ENCODE measurements around the gene FBXL16. TPM values are rescaled to one million over a fixed set of nuclear protein-coding genes. Genes with fewer than 3 reads are reported as not detected.

FBXL16 gene
- total and polyA plus RNA-seq, 12 donors, result 0.04 to 0.64 (median 0.10) TPM; not detected in 4

DNA sequence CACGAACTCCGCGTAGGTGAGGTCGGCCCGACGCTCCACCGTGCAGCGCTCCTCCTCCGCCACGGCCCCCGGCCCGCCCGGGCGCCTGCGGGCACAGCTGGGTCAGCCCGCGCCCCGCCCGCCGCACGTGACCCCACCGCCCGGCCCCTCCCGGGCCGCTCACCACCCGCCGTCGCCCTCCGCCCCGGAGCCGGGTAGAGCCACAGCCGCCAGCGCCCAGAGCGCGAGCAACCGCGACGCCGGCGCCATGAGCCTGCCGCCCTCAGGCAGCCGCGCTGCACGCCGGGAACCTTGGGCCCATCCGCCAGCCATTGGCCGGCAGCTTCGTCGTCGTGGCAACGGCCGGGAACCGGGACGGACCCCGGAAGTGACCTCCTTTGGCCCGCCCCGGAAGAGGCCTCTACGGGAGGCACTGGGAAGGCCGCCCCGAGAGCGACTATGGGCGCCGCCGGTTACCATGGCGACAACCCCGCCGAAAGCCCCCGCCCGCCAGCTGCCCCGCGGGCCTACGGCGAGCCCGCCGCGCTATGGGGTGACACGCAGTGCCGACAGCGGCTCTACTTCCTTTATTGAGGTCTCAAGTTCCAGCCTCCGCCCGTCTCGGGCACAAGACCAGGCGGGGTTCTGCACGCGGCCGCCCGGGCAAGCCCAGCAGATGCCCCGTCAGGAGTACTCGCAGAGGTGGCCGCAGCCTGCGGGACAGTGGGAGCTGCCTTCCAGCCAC, 21.4 kb downstream of the FBXL16 start, which contains the start of gene JMJD8:
Gene JMJD8 (minus strand): TSS at position 264 of the 724 bp plus-strand sequence. CDS start 15 bp downstream, at position 249.
- Histone ChIP-seq H3K4me3 (peak within 1 kb of the TSS; percentile 40 to 94 (median 76)), H3K36me3 (peaks cover 0 to 48% (median 19%) of the 10 kb centered on the region in 9 donors), H3K27ac (peak within 1 kb of the TSS in 9 of 10 donors; percentile 64 to 88 (median 82)), H3K4me1 (peaks cover 32 to 67% (median 55%) of the 10 kb centered on the region in 9 donors), H3K9me3 (no peaks in the 10 kb centered on the region), H3K27me3 (no peaks in the 10 kb centered on the region)
- peak; percentile 64 to 83 (median 76) for ATAC-seq
- intact Hi-C loops (cut with DNase I), result no loop called here
- DNase-seq, result peak; percentile 97 to 99
- TF ChIP-seq CTCF (IDR thresholded peaks at IDR 0.05), result no peak
- 3 to 4% methylated on average over 87 to 88 of the region's 91 CpGs for WGBS, 2 donors

DNA sequence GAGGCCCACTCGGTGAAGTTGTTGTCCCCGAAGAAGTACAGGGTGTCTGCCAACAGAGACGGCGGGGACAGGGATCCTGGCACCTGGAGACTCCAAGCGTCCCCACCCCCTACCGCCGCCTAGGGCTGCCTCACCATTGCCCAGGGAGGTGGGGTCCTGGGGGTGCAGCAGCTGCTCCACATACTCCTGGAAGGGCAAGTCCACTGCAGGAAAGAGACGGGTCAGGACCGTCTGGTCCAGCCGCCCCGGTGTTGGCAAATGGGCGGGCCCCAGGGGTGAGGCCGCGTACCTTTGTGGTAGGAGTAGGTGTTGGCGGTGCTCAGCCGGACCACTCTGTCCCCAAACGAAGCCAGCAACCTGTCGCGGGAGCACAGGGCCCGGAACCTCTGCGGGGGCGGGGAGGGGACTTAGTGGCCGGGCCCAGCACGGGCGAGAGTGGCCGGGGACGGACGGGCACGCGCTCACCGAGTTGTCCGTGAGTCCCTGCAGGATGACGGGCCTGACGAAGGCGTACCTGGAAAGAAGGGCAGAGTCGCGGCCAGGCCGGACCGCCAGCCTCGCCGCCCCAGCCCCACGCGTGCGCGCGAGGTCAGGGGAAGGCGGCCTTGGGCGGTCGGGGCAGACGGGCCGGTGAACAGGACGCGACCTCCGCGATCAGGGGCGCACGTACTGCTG, 22.1 kb downstream of the FBXL16 start:
- H3K27me3 ChIP-seq, result no peaks in the 10 kb centered on the region
- 13 to 14% methylated on average over 54 to 57 of the region's 57 CpGs for WGBS, 2 donors
- TF ChIP-seq CTCF (IDR thresholded peaks at IDR 0.05), result no peak
- intact Hi-C loops (cut with DNase I), result no loop called here
- DNase-seq (no peak), ATAC-seq (no peak)
- H3K4me3 ChIP-seq, result peak overlapping the region; percentile 40 to 94 (median 76)
- peaks cover 0 to 48% (median 19%) of the 10 kb centered on the region in 9 donors for H3K36me3 ChIP-seq
- peaks cover 33 to 64% (median 51%) of the 10 kb centered on the region in 9 donors for H3K4me1 ChIP-seq
- H3K9me3 ChIP-seq, result no peaks in the 10 kb centered on the region
- H3K27ac ChIP-seq, result peak overlapping the region in 9 of 10 donors; percentile 64 to 88 (median 82)

- ATAC-seq (no peak), DNase-seq (no peak)
- Histone ChIP-seq H3K27ac (peak overlapping the region in 1 of 10 donors; percentile 82), H3K9me3 (no peaks in the 10 kb centered on the region), H3K4me3 (peak overlapping the region in 5 of 10 donors; percentile 76 to 94 (median 81)), H3K27me3 (no peaks in the 10 kb centered on the region), H3K4me1 (peaks cover 33 to 63% (median 50%) of the 10 kb centered on the region in 9 donors), H3K36me3 (peaks cover 0 to 45% (median 19%) of the 10 kb centered on the region in 9 donors)
- no peak for TF ChIP-seq CTCF (IDR thresholded peaks at IDR 0.05)
- WGBS, 2 donors, result 85 to 86% methylated on average over 36 of the region's 36 CpGs
- intact Hi-C loops (cut with DNase I), result no loop called here
These were observed 22.9 kb downstream of the FBXL16 start for GRCh38 chr16:682493-683395.
